ENCODE results near the gene PANK1.

The PANK1 gene

DNA sequence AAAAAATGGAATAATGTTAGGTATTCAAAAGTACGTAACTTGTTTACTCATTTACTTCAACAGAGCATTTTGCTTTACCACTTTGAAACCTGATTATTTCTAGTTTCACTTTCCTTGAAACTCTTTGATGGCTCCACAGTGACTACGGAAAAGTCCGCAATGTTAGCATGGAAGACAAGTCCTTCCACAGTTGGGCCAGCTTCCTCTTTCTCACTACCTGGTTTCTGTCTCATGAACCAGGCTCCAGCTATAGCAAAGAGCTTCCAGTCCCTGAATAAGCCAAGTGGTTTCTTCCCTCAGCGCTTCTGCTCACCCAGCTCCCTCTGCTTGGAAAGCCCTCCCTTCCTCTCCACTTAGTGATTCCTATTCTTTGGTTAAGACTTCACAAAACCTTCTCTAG, 64.8 kb downstream of the PANK1 start:
- H3K4me3 ChIP-seq (ENCODE audit: low read length), result no peak overlapping the region
- H3K4me1 ChIP-seq (ENCODE audit: control insufficient read depth, low read length), result no peaks in the 10 kb centered on the region
- TF ChIP-seq EZH2phosphoT487 (IDR thresholded peaks at IDR 0.05; ENCODE audit: borderline replicate concordance, low read length) (no peak), CTCF (IDR thresholded peaks at IDR 0.05; ENCODE audit: low read depth, low read length, poor library complexity, severe bottlenecking) (no peak)
- H3K79me2 ChIP-seq (ENCODE audit: control insufficient read depth, low read length), result no peaks in the 10 kb centered on the region
- no peak overlapping the region for H3K4me2 ChIP-seq (ENCODE audit: low read length)
- H3K36me3 ChIP-seq (ENCODE audit: control insufficient read depth, low read length), result no peaks in the 10 kb centered on the region
- H3K27ac ChIP-seq (ENCODE audit: low read depth, low read length), result no peak overlapping the region
- H3F3A ChIP-seq (ENCODE audit: control insufficient read depth, insufficient read depth), result no peaks in the 10 kb centered on the region
- H3K9me3 ChIP-seq (ENCODE audit: control insufficient read depth, insufficient read depth, low read length), result no peaks in the 10 kb centered on the region
- no peaks in the 10 kb centered on the region for H3K27me3 ChIP-seq (ENCODE audit: control insufficient read depth, low read length)
- H3K9me2 ChIP-seq (replicated peaks; ENCODE audit: control insufficient read depth, low read length), result no peaks in the 10 kb centered on the region
- H4K20me1 ChIP-seq (ENCODE audit: control insufficient read depth, insufficient read depth, low read depth, low read length), result no peaks in the 10 kb centered on the region

GRCh38 chr10:89576696-89577095, 68.3 kb downstream of the PANK1 start:
- Histone ChIP-seq H3K36me3 (ENCODE audit: control insufficient read depth, low read length) (no peaks in the 10 kb centered on the region), H3K4me2 (ENCODE audit: low read length) (no peak overlapping the region), H4K20me1 (ENCODE audit: control insufficient read depth, insufficient read depth, low read depth, low read length) (no peaks in the 10 kb centered on the region), H3K79me2 (ENCODE audit: control insufficient read depth, low read length) (no peaks in the 10 kb centered on the region), H3K9me3 (ENCODE audit: control insufficient read depth, insufficient read depth, low read length) (no peaks in the 10 kb centered on the region), H3K4me1 (ENCODE audit: control insufficient read depth, low read length) (no peaks in the 10 kb centered on the region), H3K9me2 (replicated peaks; ENCODE audit: control insufficient read depth, low read length) (no peaks in the 10 kb centered on the region), H3K27ac (ENCODE audit: low read depth, low read length) (no peak overlapping the region), H3K27me3 (ENCODE audit: control insufficient read depth, low read length) (0 out of 2 replicates have a peak, but pooled peaks cover 2% of the 10 kb centered on the region), H3K4me3 (ENCODE audit: low read length) (no peak overlapping the region), H3F3A (ENCODE audit: control insufficient read depth, insufficient read depth) (no peaks in the 10 kb centered on the region)
- TF ChIP-seq CTCF (IDR thresholded peaks at IDR 0.05; ENCODE audit: low read depth, low read length, poor library complexity, severe bottlenecking) (no peak), EZH2phosphoT487 (IDR thresholded peaks at IDR 0.05; ENCODE audit: borderline replicate concordance, low read length) (no peak)

- Histone ChIP-seq H4K20me1 (ENCODE audit: control insufficient read depth, insufficient read depth, low read depth, low read length) (no peaks in the 10 kb centered on the region), H3K36me3 (ENCODE audit: control insufficient read depth, low read length) (no peaks in the 10 kb centered on the region), H3K27me3 (ENCODE audit: control insufficient read depth, low read length) (0 out of 2 replicates have a peak, but pooled peaks cover 2% of the 10 kb centered on the region), H3K4me1 (ENCODE audit: control insufficient read depth, low read length) (no peaks in the 10 kb centered on the region), H3F3A (ENCODE audit: control insufficient read depth, insufficient read depth) (no peaks in the 10 kb centered on the region), H3K79me2 (ENCODE audit: control insufficient read depth, low read length) (no peaks in the 10 kb centered on the region), H3K27ac (ENCODE audit: low read depth, low read length) (no peak overlapping the region), H3K9me2 (replicated peaks; ENCODE audit: control insufficient read depth, low read length) (no peaks in the 10 kb centered on the region), H3K4me2 (ENCODE audit: low read length) (no peak overlapping the region), H3K9me3 (ENCODE audit: control insufficient read depth, insufficient read depth, low read length) (no peaks in the 10 kb centered on the region), H3K4me3 (ENCODE audit: low read length) (no peak overlapping the region)
- TF ChIP-seq CTCF (IDR thresholded peaks at IDR 0.05; ENCODE audit: low read depth, low read length, poor library complexity, severe bottlenecking) (no peak), EZH2phosphoT487 (IDR thresholded peaks at IDR 0.05; ENCODE audit: borderline replicate concordance, low read length) (no peak)
These were observed 69.0 kb downstream of the PANK1 start for GRCh38 chr10:89576022-89576421.

Data from DOHH2 (cell line).